Sigmoid colon (tissue), 4 donors: Measurements from ENCODE around the gene KIF19.

Experiments used
- EP300 ChIP-seq, 4 donors: sonication (generic); formaldehyde crosslinking; IDR thresholded peaks; one replicate each; pipeline ENCODE4 v1.6.1; 2017; ENCODE audit warnings: antibody characterized with exemption in 4 of 4
- TF ChIP-seq, protein P1 (sequence below), 4 experiments: fragments of 450-650 bp in 3 of 4; fragments of 200-600 bp in 1 of 4; IDR thresholded peaks; one replicate each; pipeline ENCODE4 v1.5.1; 2016 to 2019; ENCODE audit warnings: antibody characterized with exemption in 4 of 4, mild to moderate bottlenecking in 3 of 4, moderate library complexity in 2 of 4

DNA sequence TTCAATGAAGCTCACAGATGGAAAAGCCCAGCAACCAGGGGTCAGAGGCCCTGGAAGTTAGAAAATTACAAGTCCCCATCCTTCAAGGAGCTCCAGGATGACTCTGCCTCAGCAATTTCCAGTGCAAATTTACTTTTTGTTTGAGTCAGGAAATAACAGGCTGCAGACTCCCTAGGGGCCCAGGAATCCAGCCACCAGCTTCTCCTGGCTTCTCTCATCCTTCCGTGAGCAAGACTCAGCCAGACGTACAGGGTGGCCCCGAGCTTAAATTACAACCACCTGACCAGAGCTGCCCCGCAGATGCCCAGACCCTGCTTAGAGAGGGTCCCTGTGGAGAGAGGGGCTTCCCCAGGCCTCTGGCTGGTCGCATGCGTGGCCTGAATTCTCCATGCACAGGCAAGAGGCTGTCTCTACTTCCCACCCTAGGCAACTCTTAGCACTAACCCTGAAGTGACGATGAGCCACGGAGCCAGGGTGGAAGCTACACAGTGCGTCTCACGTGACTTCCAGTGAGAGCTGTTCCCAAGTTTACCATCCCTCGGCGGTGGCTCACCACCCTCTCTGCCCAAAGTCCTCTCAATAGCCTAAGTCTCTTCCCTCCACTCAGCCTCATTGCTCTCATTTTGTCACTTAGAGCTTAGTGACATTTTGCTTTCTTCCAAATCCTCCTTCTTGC is 68.4 kb downstream of the KIF19 start:
- TF ChIP-seq, protein P1, sequence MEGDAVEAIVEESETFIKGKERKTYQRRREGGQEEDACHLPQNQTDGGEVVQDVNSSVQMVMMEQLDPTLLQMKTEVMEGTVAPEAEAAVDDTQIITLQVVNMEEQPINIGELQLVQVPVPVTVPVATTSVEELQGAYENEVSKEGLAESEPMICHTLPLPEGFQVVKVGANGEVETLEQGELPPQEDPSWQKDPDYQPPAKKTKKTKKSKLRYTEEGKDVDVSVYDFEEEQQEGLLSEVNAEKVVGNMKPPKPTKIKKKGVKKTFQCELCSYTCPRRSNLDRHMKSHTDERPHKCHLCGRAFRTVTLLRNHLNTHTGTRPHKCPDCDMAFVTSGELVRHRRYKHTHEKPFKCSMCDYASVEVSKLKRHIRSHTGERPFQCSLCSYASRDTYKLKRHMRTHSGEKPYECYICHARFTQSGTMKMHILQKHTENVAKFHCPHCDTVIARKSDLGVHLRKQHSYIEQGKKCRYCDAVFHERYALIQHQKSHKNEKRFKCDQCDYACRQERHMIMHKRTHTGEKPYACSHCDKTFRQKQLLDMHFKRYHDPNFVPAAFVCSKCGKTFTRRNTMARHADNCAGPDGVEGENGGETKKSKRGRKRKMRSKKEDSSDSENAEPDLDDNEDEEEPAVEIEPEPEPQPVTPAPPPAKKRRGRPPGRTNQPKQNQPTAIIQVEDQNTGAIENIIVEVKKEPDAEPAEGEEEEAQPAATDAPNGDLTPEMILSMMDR (IDR thresholded peaks at IDR 0.05): no peak
- TF ChIP-seq EP300 (IDR thresholded peaks at IDR 0.05): no peak
